Stimulated activated CD4-positive, alpha-beta T cell treated with anti-CD3 and anti-CD28 coated beads, Interleukin-4, amount 100 ng/mL, for 4 hours (primary cell): Measurements from ENCODE around the gene MFSD6.
"Not testable (repeated sequence)": the region's sequence is repeated elsewhere in the genome, so short reads cannot be mapped to it uniquely, and the experiment has no call there.

ENCODE experiments used
- DNase-seq, 2 experiments: peaks; one replicate each; pipeline ENCODE4 v3.0.0-alpha.2; 2020

MFSD6 gene

DNA sequence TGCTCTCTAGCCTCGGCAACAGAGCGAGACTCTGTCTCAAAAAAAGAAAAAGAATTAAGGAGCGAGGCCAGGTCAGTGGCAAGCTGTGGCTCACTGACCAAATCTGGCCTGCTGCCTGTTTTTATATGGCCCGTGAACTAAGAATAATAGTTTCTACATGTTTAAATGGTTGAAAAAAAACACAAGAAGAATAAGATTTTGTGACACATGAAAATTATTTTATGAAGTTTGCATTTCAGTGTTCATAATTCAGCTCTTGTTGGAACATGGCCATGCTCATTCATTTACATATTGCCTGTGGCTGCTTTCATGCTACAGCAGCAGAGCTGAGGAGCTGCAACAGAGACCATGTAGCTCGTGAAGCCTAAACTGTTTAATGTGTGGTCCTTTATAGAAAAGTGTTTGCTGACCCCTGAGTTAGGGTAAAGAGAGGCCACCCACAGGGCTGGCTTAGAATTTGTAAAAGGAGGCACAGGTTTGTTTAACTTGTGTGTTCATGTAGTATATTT is 59.5 kb downstream of the MFSD6 start:
- DNase-seq, result no peak

GRCh38 chr2:190468354-190468753 is 60.2 kb downstream of the MFSD6 start:
- not testable (repeated sequence) for DNase-seq

DNA sequence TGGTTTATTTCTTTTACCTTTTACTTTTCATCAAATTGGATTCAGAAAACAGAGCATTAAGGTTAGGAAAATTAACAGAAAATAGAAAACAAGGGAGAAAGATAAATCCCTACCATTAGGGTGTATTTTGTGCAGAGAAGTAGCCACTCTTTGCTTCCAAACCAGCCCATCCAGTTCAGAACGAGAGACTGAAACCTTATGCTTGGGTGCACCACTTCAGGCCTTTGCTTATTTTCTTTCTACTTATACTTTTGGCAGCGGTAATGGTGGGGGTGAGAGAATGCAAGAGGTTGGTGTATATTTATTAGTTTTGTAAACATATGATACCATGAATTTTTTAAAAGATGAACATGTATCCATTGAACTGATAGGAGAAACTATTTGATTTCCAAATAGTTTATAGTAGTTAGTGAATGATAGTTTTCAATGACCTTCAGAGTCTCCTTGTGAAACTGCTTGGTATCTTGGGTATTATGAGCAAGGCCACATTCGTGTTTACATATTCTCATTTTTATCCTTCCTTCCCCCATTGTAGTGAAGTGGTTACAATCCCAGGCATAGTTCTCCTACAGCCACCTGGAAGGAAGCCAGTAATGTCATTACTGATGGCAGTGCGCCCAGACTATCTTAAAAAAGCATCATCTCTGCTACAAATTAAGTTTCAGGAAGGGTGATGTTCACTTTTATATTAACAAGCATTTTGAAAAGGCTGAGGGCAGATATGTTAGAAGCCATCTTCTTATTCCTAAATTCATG is 60.8 kb downstream of the MFSD6 start:
- no peak for DNase-seq

DNA sequence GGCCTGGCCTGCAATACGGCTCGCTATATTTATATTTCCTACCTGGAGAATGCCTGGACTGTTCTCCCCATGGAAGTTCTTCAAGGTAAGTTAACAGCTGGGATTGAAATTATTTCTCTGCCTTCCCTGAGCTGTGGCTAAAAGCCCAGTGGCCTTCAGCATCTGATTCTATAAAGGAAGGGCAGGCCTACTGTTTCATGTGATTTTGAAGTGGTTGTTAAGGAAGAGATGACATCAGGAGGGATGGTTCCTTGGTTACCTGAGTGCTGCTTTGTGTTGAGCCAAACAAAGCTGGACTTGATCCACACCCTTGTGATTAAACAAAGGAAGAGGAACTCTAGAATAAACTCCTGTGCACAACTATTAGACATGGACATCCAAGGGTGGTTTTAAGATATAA is 61.6 kb downstream of the MFSD6 start:
- no peak for DNase-seq

GRCh38 chr2:190470256-190470826 is 62.2 kb downstream of the MFSD6 start:
- DNase-seq, result no peak

DNA sequence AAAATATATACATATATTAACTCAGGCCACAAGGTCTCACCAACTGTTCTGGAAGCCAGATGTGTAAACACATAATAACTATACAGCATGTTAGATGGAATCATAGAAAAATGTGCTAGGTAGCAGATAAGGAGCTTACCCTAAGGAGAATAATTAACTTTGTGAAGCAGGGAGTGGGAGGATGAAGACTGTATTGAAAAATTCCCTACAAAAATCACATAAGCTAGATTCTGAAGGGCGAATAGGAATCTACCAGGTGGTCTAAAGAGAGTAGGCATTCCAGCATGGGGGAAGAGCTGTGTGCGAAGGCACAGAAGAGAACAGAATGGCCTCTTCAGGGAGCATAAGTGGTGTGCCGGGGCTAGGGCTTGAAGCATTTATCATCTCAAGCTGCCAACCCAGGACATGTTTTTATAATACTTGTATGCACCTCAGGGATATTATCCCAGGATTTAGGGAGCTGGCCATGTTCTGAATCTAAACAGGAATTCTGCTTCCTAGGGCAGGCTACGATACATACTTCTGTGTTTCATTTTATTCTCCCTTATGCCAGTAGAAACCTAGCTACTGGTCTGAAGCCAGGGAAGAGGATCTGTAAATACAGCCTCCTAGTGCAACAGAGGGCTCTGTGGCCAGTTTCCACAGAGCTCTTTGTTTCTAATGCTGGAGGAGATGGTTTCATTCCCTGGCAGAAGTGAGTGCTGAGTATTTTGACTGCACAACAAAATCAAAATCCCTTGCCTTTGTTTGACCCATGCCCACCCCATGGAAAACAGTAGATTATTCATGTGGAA is 69.7 kb downstream of the MFSD6 start:
- DNase-seq, result no peak

DNA sequence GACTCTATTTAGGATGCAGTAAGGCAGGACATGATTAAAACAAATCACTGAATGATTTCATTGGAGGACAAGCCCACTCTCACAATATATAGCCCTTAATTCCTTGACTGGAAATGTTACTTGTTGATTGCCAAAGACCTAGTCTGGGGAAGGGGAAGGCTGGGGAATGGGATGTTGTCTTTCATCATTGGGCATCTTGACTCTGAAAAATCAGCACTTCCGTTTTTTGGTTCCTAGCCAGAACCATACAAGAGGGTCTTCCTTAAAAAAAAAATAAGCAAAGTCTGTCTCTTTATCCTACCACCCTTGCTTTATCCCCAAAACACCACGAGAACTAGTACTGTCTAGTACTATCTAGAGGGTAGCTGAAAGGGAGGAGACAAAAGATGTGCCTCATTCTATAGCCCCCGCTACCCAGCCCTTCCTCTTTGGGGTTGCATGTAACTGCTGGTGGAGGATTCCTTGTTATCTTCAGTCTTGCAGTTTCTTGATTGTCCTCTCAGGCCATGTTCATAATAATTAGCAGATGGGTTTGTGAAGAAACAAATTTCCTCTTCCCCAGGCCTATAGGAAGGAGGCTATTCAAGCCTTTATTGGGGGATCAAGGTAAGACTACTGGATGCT is 70.5 kb downstream of the MFSD6 start:
- DNase-seq, result no peak

GRCh38 chr2:190481339-190481738 is 73.2 kb downstream of the MFSD6 start:
- no peak for DNase-seq

GRCh38 chr2:190482451-190482850 is 74.3 kb downstream of the MFSD6 start:
- no peak for DNase-seq

DNA sequence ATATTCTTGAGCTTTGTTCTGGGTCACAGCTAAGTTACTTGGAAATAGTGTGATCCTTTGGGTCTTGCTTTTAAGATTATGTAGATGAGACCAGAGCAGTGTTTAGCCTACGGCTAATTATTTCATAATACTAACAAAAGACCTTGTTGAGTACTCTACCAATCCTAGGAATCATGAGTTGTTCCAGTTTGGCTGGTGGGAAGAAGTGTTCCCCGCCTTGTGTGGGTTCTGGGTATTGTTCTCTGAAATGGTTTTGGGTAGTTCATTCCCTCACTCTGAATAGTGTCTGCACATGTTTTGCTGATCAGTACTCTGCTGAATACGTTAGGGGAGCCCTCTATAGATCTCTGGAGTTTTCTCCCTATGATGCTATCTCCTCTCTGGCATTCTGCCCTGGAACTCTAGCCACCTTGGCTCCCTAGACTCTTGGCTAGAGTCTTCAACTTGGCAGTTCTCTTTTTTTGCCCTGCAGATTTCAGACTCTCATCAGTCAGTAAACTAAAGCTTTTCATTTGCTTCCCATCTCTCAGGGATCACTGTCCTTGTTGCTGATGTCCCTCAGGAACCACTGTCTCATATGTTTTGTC is 78.0 kb downstream of the MFSD6 start:
- no peak for DNase-seq

- DNase-seq, result no peak
These were observed 80.5 kb downstream of the MFSD6 start for GRCh38 chr2:190488516-190489233.

GRCh38 chr2:190489475-190489874 is 81.3 kb downstream of the MFSD6 start:
- no peak for DNase-seq

- no peak for DNase-seq
These were observed 82.3 kb downstream of the MFSD6 start for GRCh38 chr2:190490502-190490901.

GRCh38 chr2:190493095-190493494 is 84.9 kb downstream of the MFSD6 start:
- DNase-seq, result no peak

DNA sequence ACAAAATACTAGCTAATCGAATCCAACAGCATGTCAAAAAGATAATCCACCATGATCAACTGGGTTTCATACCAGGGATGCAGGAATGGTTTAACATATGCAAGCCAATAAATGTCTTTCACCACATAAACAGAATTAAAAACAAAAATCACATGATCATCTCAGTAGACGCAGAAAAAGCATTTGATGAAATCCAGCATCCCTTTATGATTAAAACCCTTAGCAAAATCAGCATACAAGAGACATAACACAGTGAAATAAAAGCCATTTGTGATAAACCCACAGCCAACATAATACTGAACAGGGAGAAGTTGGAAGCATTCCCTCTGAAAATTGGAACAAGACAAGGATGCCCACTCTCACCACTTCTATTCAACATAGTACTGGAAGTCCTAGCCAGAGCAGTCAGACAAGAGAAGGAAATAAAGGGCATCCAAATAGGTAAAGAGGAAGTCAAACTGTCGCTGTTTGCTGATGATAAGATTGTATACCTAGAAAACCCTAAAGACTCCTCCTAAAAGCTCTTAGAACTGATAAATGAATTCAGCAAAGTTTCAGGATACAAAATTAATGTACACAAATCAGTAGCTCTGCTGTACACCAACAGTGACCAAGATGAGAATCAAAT is 86.6 kb downstream of the MFSD6 start:
- not testable (repeated sequence) for DNase-seq

DNA sequence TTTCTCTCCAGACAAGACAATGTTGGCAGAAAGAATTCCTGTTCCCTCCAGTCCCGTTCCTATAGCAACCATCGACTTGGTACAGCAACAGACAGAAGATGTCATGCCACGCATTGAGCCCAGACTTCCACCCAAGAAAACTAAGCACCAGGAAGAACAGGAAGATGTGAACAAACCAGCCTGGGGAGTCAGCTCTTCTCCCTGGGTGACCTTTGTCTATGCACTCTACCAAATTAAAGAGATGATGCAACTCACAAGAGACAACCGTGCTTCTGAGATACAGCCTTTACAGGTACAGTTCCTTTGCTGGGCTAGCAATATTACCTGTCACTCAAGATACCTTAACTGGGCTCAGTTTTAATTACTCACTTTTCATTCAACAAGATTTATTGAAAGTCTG is 89.3 kb downstream of the MFSD6 start:
- no peak for DNase-seq

DNA sequence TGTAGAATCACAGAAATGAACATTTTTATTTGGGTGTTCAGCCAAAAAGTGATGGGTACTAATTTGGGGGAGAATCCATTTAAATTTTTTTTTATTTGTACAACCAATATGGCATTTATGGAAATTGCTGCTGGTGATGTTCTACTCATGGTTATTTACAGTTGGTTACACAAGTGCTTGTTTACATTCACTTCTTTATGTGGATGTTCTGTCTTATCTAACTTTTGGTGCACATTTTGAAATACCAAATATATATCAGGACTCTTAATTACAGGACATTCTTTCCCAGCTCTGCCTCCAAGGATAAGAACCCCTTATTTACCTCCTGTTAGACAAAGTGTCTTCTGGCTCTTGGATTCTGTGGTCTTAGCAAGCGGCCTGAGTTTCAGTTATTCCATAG is 91.1 kb downstream of the MFSD6 start:
- DNase-seq, result no peak

- DNase-seq, result no peak
These were observed 91.9 kb downstream of the MFSD6 start for GRCh38 chr2:190500054-190500502.

DNA sequence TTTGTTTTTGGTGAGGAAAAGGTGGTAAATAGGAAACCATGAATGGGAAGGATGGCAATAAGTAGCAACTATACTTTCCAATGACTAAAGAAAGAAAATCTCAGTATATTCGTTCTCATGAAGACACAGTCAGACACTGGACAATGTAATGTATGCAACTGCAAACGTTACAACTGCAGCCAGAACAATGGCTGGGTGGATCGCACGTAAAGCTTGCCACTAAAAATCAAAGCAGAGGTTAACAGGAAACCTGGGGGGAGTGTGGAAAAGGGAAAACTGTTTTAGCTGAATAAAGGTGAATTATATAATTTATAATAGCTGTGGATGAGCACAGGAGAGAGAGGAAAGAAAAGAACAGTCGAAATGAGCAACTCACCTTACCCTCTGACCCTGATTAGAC is 93.1 kb downstream of the MFSD6 start:
- no peak for DNase-seq

DNA sequence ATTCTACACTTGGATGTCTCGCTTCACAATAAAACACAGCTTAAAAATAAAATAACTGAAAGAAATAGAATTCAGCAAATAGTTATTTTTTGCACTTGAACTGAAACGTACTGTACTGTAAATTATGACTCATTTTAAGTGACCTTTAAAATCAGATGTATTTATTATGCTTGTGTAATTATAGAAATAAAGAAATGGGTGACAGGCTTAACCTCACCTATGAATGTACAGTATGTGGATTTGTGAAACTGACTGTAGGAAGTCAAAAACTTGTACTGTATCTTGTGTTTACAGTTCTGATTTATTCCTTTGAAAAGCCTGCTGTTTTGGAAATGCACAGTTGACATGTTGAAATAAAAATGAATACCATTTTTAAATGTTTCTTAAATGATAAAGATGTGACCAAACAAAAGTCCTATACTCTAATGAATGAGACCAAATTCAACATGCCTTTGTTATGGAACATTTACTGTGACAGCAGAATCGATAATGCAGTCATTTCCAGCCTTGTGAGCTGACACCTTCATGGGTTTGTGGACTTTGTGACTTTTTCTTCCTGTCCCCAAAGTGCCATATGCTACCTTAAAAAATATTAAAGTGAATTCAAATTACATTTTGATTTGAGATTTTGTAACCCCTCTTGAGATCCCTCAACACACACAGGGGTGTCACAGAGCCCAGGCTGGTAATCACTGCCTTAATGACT is 93.7 kb downstream of the MFSD6 start:
- DNase-seq, result no peak

GRCh38 chr2:190503088-190503487 is 94.9 kb downstream of the MFSD6 start:
- no peak for DNase-seq
